GM18519 (cell line): ENCODE data around the gene GOLGA6L2.
"Not testable (repeated sequence)": the region's sequence is repeated elsewhere in the genome, so short reads cannot be mapped to it uniquely, and the experiment has no call there.

ENCODE experiments used
- ATAC-seq: cut with Tn5 transposase; IDR thresholded peaks from one replicate; pipeline ENCODE4 v1.9.1; 2021; ENCODE audit warnings: mild to moderate bottlenecking, moderate library complexity; ENCODE audit not compliant: unreplicated experiment, low FRiP score

Gene GOLGA6L2

GRCh38 chr15:23447107-23447500 lies at the start of gene GOLGA6L2:
Gene GOLGA6L2 (minus strand): TSS chr15:23447243. CDS start chr15:23447181, 62 bp downstream.
- no peak for ATAC-seq

DNA sequence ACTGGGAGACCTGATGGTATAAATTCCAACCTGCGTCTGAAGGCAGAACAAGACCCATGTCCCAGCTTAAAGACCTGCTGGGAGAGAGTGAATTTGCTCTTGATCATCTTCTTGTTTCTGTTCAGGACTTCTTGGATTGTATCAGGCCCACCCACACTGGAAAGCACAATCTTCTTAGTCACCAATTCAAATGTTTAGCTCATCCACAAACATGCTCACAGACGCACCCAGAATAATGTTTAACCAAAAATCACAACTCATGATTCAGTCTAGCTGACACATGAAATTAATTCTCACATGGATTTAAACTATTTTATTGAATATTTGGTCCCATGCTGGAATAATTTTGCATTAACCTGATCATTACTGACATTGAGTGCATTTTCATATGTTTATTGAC lies 37.8 kb upstream of the GOLGA6L2 start:
- no peak for ATAC-seq

DNA sequence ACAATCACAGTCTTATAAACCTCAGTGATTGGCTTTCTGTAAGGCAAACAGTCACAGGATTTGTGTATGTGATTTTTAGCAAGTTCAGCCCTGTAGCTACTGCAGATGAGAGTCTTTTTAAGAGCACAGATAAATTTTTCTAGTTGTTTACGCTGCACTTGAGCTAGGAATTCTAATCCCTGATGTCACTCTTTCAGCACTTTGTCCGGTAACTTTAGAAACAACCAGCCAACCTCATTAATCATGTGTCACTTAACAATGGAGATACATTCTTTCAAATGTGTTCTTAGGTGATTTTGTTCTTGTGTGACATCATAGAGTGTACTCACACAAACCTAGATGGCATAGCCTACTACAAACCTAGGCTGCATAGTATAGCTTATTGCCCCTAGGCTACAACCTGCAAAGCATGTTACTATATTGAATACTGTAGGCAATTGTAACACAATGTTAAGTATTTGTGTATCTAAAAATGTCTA lies 36.8 kb upstream of the GOLGA6L2 start:
- no peak for ATAC-seq

GRCh38 chr15:23482764-23483489 lies 35.9 kb upstream of the GOLGA6L2 start:
- no peak for ATAC-seq

DNA sequence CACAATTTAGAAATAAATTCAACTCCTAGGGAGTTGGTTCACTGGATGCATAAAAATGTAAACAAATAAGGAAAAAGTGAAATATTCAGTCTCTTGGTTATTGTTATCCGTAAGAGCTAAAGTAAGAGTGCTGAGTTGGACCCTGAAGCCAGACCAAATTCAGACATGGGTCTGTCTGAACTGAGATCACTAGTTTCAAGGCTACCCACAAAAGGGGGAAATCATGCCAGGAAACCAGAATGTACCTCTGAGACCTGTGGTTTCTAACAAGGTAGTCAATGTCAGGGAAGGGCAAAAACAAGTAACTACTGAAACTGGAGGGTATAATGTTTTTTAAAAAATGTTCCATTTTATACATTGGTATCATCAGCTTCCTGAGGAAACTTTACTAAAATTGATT lies 35.2 kb upstream of the GOLGA6L2 start:
- no peak for ATAC-seq

DNA sequence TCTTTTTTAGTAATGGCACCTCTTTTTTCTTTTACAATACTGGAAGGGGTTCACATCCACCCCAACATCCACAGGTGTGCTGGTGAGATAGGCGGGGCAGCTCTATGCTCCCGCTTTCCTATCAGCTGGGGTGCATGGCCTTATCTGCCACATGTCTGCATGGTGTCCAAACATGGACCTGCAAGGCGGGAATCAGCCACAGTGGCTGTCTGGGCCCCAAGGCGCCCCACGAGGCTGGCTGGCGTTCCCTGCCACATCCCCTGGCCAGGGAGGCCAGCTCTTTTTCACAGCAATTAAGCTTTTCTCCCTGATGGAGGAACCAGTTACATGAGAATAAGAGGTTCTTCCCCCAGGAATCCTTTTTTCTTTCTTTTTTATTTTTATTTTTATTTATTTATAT lies 30.9 kb upstream of the GOLGA6L2 start:
- ATAC-seq: no peak

DNA sequence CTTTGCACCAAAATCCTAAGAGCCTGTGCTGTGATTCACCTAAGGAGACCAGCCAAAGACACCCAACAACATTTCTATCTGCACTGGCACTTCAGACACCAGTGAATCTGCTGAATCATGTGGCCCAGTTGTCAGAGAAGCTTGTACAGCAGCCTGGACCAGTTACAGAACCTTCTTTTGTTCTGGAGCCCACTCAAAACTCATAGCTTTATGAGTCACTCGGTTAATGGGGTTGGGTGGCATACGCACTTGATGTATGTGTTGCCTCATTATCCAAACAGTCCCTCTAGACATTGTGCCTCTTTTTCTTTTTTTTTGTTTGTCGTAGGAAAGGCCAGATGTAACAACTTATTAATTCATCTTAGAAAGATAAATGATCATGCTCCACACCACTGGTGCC lies 25.6 kb upstream of the GOLGA6L2 start:
- ATAC-seq: no peak

DNA sequence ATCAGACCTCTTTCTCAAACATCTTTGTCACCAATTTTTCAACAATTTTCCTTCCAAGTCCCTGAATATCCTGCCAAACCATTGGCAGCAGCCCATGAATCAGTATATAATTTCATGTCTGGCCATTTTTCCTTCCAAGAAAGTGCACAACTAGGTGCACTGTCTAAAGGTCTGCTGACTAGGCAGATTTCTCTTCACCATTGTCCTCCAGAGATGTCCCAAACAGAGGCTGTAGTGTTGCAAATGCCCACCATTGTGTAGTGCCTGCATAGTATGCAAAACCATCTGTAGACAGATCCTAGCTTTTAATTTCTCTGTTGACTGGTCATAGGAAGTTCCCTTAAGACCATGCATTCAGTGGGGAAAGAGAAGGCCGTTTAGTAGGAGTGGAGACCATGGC lies 25.0 kb upstream of the GOLGA6L2 start:
- ATAC-seq: no peak

DNA sequence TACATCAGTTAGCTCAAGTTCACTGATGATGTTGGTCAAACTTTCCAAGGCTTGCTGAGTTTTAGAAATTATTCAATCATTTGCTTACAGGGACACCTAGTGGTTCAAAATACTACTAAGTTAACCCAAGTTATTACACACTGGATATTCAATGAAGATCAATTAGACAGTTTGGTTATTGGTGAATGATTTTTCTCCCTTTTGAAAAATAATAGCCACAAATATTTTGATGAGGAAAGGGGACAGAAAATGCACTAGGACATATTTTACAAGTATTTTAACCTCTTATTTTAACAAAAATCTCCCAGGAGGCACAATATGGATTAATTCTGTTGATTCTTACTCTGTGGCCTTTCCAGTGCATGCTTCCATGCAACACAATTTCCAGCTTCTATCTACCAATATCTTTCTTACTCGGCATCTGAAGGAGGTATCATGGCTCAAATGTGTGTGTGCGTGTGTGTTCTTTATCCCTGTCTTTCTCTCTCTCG lies 20.1 kb upstream of the GOLGA6L2 start:
- ATAC-seq: no peak

- no peak for ATAC-seq
Observed at GRCh38 chr15:23457890-23458289, 10.8 kb upstream of the GOLGA6L2 start.

GRCh38 chr15:23446215-23447106 lies 582 bp downstream of the GOLGA6L2 start:
- ATAC-seq: no peak

DNA sequence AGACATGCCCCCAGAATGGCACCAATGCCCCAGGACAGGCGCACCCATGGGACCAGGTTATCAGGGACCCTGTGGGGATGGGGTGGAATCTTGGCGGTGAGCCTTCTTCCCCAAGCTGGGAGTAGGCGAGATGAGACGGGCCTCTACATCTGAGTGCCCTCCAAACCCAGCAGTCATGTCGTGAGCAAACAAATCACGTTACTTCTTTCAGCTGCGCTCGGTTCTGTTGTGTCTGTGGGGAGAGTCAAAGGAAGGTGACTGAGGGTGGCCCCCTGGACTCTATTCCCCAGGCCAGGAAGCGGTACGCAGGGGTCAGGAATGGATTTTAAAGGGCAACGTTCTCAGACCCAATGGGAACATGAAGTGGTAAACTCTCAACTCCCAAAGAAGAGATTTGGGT lies 2.8 kb downstream of the GOLGA6L2 start:
- no peak for ATAC-seq

DNA sequence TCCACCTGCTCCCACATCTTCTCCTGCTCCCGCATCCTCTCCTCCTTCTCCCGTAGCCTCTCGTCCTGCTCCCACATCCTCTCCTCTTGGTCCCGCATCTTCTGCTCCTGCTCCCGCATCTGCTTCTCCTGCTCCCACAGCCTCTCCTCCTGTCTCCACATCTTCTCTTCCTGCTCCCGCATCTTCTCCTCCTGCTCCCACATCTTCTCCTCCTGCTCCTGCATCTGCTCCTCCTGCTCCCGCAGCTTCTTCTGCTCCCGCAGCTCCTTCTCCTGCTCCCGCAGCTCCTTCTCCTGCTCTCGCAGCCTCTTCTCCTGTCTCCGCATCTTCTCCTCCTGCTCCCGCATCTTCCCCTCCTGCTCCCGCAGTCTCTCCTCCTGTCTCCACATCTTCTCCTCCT lies 5.8 kb downstream of the GOLGA6L2 start:
- no peak for ATAC-seq

- ATAC-seq: no peak
Observed at GRCh38 chr15:23440596-23440995, 6.4 kb downstream of the GOLGA6L2 start.

DNA sequence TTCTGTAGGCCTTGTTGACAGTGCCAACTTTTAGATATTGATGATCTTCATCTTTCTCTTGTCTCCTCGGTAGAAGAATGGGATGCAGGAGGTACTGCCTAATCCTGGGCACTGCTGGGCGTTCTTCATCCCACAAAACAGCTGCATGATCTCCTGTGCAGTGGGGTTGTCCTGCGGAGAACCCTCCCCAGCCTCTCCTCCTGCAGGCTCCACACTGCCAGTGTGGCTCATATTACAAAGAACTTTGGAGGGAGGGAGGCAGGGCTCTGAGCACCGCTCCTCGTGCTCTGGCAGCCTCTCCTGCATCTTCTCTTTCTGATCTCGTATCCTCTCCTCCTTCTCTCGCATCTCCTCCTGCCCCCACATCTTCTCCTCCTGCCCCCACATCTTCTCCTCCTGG lies 7.5 kb downstream of the GOLGA6L2 start:
- no peak for ATAC-seq

DNA sequence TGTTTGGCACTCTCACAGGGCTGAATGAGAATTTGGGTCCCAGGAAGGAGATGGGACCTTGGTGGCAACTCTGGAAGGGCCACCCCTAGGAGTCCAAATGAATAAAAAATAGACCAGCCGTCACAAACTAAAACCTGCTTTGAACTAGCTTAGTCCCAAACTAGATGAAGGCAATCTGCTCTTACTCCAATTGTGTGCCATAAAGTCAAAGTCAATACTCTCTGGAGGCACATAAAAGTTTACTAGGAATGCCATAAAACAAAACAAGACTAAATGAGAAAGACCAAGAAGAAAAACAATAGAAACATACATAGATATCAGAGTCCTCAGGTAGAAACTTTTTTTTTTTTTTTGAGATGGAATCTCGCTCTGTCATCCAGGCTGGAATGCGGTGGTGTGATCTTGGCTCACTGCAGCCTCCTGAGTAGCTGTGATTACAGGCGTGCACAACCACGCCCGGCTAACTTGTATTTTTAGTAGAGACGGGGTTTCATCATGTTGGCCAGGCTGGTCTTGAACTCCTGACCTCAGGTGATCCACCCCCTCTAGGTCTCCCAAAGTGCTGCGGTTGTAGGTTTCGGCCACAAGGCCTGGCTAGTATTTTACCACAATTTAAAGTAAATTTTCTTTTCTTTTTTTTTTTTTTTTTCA lies 8.1 kb downstream of the GOLGA6L2 start:
- ATAC-seq: no peak

DNA sequence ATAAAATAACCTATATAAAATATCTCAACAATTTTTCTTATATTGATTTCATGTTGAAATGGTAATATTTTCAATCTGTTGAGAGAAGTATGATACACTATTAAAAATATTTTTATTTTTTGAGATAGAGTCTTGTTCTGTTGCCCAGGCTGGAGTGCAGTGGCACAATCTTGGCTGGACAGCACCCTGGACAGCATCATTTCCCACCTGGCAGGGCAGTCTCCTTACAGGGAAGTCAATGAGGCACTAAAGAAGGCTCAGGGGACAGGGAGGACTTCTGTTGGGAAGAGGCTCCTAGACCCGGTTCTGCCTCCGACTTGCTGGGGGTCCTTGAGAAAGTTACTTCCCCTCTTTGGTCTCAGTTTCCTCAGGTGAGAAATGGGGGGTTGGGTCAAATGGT lies 9.4 kb downstream of the GOLGA6L2 start:
- no peak for ATAC-seq

GRCh38 chr15:23437146-23437545 lies 9.9 kb downstream of the GOLGA6L2 start:
- ATAC-seq: no peak

- ATAC-seq: no peak
Observed at GRCh38 chr15:23436421-23436820, 10.6 kb downstream of the GOLGA6L2 start.

- ATAC-seq: not testable (repeated sequence)
Observed at GRCh38 chr15:23434699-23435098, 12.3 kb downstream of the GOLGA6L2 start.

DNA sequence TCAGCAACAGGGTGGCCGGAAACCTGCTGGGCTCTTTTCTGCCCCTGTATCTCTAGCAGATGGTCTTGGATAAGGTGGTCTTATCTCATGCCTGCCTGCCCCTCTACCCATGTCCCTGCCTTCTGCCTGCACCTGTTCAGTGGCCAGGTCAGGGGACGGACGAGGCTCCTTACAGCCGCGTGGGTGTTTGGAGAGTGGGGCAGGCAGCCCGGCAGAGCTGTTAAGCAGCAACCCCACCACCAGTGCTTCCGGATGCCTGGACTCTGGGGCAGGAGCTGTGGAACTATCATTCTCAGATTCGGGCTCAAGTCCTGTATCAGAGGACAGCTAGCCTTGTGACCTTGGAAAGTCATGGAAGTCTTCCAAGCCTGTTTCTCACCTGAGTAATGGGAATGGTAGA lies 21.7 kb downstream of the GOLGA6L2 start:
- not testable (repeated sequence) for ATAC-seq
